Measurements from ENCODE around the gene ATP5F1E.

Gene ATP5F1E

DNA sequence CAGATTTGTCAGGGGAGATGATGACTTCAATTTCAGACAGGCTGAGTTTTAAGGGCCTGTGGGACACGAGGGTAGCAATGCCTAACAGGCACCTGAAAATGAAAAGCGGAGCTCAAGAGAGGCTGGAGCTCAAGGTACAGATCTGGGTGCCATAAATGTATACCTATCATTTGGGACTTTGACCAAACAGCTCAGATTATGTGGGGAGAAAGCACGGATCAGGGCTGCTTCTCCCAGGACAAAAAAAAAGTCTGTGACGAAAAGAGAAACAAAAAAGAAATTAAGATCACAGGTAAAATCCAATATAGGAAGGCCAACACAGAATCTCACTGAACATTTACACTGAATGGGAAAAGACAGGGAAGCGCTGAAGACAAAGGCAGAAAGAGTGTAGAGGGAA lies 8.5 kb upstream of the ATP5F1E start:
- TF ChIP-seq CTCF (IDR thresholded peaks at IDR 0.05; ENCODE audit: low read depth, low read length): no peak
- DNase-seq (ENCODE audit: low read depth, low spot score): no peak
- in situ Hi-C loops (cut with HindIII; ENCODE audit: low sequenced_read_pairs): no loop called here
- no peak overlapping the region for H3K4me3 ChIP-seq (ENCODE audit: low read depth, low read length)

DNA sequence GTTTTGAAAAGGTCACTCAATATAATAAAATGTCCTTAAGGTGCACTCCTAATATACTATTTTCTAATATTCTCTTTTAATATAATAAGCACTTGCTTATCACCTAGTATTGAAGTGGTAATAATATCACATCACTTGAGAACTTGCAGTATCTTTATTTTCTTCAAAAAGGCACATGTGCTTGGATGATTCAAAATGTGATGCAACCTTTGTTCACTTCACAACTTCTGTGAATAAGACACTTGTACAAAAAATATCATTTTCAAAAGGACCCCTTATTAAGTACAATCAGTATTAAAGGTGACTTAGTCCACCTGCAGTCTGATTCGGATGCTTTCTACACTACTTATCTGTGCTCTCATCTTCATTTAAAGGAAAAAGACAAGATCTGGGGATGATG lies 7.1 kb upstream of the ATP5F1E start:
- no peak overlapping the region for H3K4me3 ChIP-seq (ENCODE audit: low read depth, low read length)
- no peak for TF ChIP-seq CTCF (IDR thresholded peaks at IDR 0.05; ENCODE audit: low read depth, low read length)
- in situ Hi-C loops (cut with HindIII; ENCODE audit: low sequenced_read_pairs): no loop called here
- no peak for DNase-seq (ENCODE audit: low read depth, low spot score)

GRCh38 chr20:59037386-59037785 lies 5.3 kb upstream of the ATP5F1E start:
- in situ Hi-C loops (cut with HindIII; ENCODE audit: low sequenced_read_pairs): no loop called here
- TF ChIP-seq CTCF (IDR thresholded peaks at IDR 0.05; ENCODE audit: low read depth, low read length): no peak
- no peak overlapping the region for H3K4me3 ChIP-seq (ENCODE audit: low read depth, low read length)

DNA sequence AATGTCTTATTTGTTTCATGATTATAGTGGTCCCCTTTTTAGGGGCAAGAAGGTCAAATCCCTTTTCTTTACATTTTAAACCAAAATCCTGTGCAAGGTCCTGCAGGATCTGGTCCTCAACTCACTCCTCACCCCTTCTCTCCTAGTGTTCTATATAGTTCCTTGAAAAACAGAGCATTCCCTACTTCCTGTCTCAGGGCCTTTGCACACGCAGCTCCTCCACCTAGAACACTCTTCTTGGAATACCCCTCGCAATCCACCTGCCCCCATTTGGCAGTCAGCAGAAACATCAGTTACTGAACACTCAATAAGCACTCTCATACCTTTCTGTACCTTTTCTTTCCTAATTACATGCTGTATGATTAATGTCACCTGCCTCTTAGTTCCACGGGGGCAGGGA lies 3.2 kb upstream of the ATP5F1E start:
- TF ChIP-seq CTCF (IDR thresholded peaks at IDR 0.05; ENCODE audit: low read depth, low read length): no peak
- no peak overlapping the region for H3K4me3 ChIP-seq (ENCODE audit: low read depth, low read length)
- DNase-seq (ENCODE audit: low read depth, low spot score): no peak
- in situ Hi-C loops (cut with HindIII; ENCODE audit: low sequenced_read_pairs): no loop called here

More at GRCh38 chr20:59037386-59037785, 5.3 kb upstream of the ATP5F1E start:
- DNase-seq (ENCODE audit: low read depth, low spot score): no peak

DNA sequence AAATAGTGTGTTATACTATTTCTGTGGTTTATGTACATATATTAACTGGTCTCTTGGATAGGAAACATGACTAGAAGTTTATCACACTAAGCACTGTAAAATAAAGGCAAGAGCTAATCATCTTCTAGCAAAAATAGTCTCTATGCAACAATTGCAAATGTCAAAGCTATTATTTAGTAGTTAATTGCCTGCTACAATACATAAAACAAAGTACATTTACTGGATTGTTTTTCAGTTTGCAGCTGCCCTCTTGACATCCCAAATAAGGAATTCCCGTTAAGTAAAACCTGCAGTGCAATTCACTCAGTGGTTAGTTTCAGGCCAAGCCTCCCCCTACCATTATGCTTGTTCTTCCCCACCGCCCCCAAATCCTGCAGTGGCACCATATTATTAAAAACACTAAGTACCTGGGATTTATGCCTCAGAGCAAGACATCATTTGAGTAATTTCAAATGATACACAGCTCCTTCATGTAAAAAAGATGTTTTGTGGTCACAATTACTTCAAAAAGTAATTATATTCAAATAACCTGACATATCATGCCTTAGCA lies 1.6 kb upstream of the ATP5F1E start:
- TF ChIP-seq CTCF (IDR thresholded peaks at IDR 0.05; ENCODE audit: low read depth, low read length): no peak
- in situ Hi-C loops (cut with HindIII; ENCODE audit: low sequenced_read_pairs): no loop called here
- DNase-seq (ENCODE audit: low read depth, low spot score): no peak
- H3K4me3 ChIP-seq (ENCODE audit: low read depth, low read length): no peak overlapping the region

- no peak for TF ChIP-seq CTCF (IDR thresholded peaks at IDR 0.05; ENCODE audit: low read depth, low read length)
- no peak for DNase-seq (ENCODE audit: low read depth, low spot score)
- in situ Hi-C loops (cut with HindIII; ENCODE audit: low sequenced_read_pairs): no loop called here
- peak overlapping the region; percentile 61 for H3K4me3 ChIP-seq (ENCODE audit: low read depth, low read length)
Measured at GRCh38 chr20:59033093-59033492, 958 bp upstream of the ATP5F1E start.

GRCh38 chr20:59032713-59033059 lies 551 bp upstream of the ATP5F1E start:
- in situ Hi-C loops (cut with HindIII; ENCODE audit: low sequenced_read_pairs): no loop called here
- DNase-seq (ENCODE audit: low read depth, low spot score): no peak
- TF ChIP-seq CTCF (IDR thresholded peaks at IDR 0.05; ENCODE audit: low read depth, low read length): no peak
- H3K4me3 ChIP-seq (ENCODE audit: low read depth, low read length): peak overlapping the region; percentile 61
